IMR-90 (cell line): Measurements from ENCODE around the gene ZNF407. TPM values are rescaled to one million over a fixed set of nuclear protein-coding genes. Genes with fewer than 3 reads are reported as not detected.

Experiments
- ATAC-seq: fragments of 200-7000 bp; cut with Tn5 transposase; 2 replicates; pipeline ENCODE4 v1.9.1; 2020; ENCODE audit warnings: low read depth, mild to moderate bottlenecking, moderate library complexity
- BruUV-seq: library from RNA; stranded (reverse); fragments of 400-500 nt; replicated peaks from 2 replicates; lab custom pipeline; 2021; lab: Mats Ljungman, UMichigan
- CTCF ChIA-PET: fragments of 300-600 bp; formaldehyde crosslinking; extraction: SDS; loops from one replicate; lab custom pipeline; 2021; ENCODE audit warnings: antibody characterized with exemption; lab: Yijun Ruan, JAX
- POLR2A ChIA-PET: fragments of 300-600 bp; sonication (Branson Sonifier 250); formaldehyde crosslinking; loops from one replicate; lab custom pipeline; 2022; ENCODE audit warnings: antibody characterized with exemption; ENCODE audit not compliant: unreplicated experiment; lab: Charles Lee
- DNase-seq: peaks from one replicate; pipeline ENCODE4 v3.0.0; 2013
- H2AFZ ChIP-seq: replicated peaks from 2 replicates; pipeline ENCODE3; 2013; ENCODE audit warnings: low read length, mild to moderate bottlenecking; ENCODE audit not compliant: poor library complexity
- H2AK5ac ChIP-seq: 2 replicates; pipeline ENCODE4 v1.6.1; 2013; ENCODE audit warnings: low read depth, low read length, inconsistent platforms
- H2AK9ac ChIP-seq: replicated peaks from 2 replicates; pipeline ENCODE3; 2013; ENCODE audit warnings: mild to moderate bottlenecking, low read depth, low read length, moderate library complexity; ENCODE audit not compliant: poor library complexity
- H2BK120ac ChIP-seq: 2 replicates; pipeline ENCODE4 v1.6.1; 2013; ENCODE audit warnings: low read depth, low read length, inconsistent platforms
- H2BK15ac ChIP-seq: 3 replicates; pipeline ENCODE4 v1.6.1; 2013; ENCODE audit warnings: low read depth, low read length, inconsistent platforms
- H2BK20ac ChIP-seq: 2 replicates; pipeline ENCODE4 v1.6.1; 2013; ENCODE audit warnings: low read depth, mild to moderate bottlenecking, inconsistent platforms, low read length, moderate library complexity
- H2BK5ac ChIP-seq: 2 replicates; pipeline ENCODE4 v1.6.1; 2013; ENCODE audit warnings: mild to moderate bottlenecking, low read depth, low read length, inconsistent platforms; ENCODE audit not compliant: poor library complexity, severe bottlenecking
- H3K14ac ChIP-seq: replicated peaks from 2 replicates; pipeline ENCODE4 v1.6.1; 2013; ENCODE audit warnings: low read depth, low read length, inconsistent platforms
- H3K18ac ChIP-seq: 2 replicates; pipeline ENCODE4 v1.6.1; 2013; ENCODE audit warnings: low read depth, low read length, control low read depth
- H3K23ac ChIP-seq: 2 replicates; pipeline ENCODE4 v1.6.1; 2013; ENCODE audit warnings: low read depth, low read length, inconsistent platforms
- H3K27ac ChIP-seq: 2 replicates; pipeline ENCODE4 v1.5.1; 2013; ENCODE audit warnings: mild to moderate bottlenecking, control low read depth, low read length; ENCODE audit not compliant: insufficient read depth
- H3K27me3 ChIP-seq: 2 replicates; pipeline ENCODE4 v1.6.1; 2013; ENCODE audit warnings: low read length; ENCODE audit not compliant: control insufficient read depth, insufficient read depth
- H3K36me3 ChIP-seq: 2 replicates; pipeline ENCODE4 v1.6.1; 2013; ENCODE audit warnings: low read length, mixed read lengths; ENCODE audit not compliant: control insufficient read depth, insufficient read depth
- H3K4ac ChIP-seq: 2 replicates; pipeline ENCODE4 v1.6.1; 2013; ENCODE audit warnings: low read depth, low read length, inconsistent platforms
- H3K4me1 ChIP-seq: 2 replicates; pipeline ENCODE4 v1.6.1; 2013; ENCODE audit warnings: low read length, mixed read lengths; ENCODE audit not compliant: control insufficient read depth, insufficient read depth
- H3K4me2 ChIP-seq: 2 replicates; pipeline ENCODE4 v1.6.1; 2013; ENCODE audit warnings: low read depth, mild to moderate bottlenecking, control low read depth, low read length, moderate library complexity
- H3K4me3 ChIP-seq: 2 replicates; pipeline ENCODE4 v1.5.1; 2013; ENCODE audit warnings: low read depth, mild to moderate bottlenecking, control low read depth, low read length, moderate library complexity; ENCODE audit not compliant: insufficient read depth
- H3K56ac ChIP-seq: 2 replicates; pipeline ENCODE4 v1.6.1; 2013; ENCODE audit warnings: low read length, inconsistent platforms; ENCODE audit not compliant: insufficient read depth; ENCODE audit errors: extremely low read depth
- H3K79me1 ChIP-seq, 2 experiments: 2 replicates each; pipeline ENCODE4 v1.6.1; 2013; ENCODE audit warnings: low read length in 2 of 2, inconsistent platforms in 1 of 2, low read depth in 1 of 2
- H3K9ac ChIP-seq: 2 replicates; pipeline ENCODE4 v1.6.1; 2013; ENCODE audit warnings: low read depth, low read length, control low read depth
- H3K9me1 ChIP-seq: 2 replicates; pipeline ENCODE4 v1.6.1; 2013; ENCODE audit warnings: low read length, inconsistent platforms; ENCODE audit not compliant: insufficient read depth
- H3K9me3 ChIP-seq: 2 replicates; pipeline ENCODE4 v1.6.1; 2013; ENCODE audit warnings: low read length; ENCODE audit not compliant: control insufficient read depth, insufficient read depth
- H4K20me1 ChIP-seq: 2 replicates; pipeline ENCODE4 v1.6.1; 2013; ENCODE audit warnings: low read length, inconsistent platforms; ENCODE audit not compliant: insufficient read depth
- H4K5ac ChIP-seq: 2 replicates; pipeline ENCODE4 v1.6.1; 2013; ENCODE audit warnings: mild to moderate bottlenecking, low read depth, low read length, control low read depth
- H4K8ac ChIP-seq, 2 experiments: 2 replicates each; pipeline ENCODE4 v1.6.1; 2013; ENCODE audit warnings: low read depth in 2 of 2, low read length in 2 of 2, control low read depth in 1 of 2, inconsistent platforms in 1 of 2
- H4K91ac ChIP-seq: 2 replicates; pipeline ENCODE4 v1.6.1; 2013; ENCODE audit warnings: low read depth, low read length, inconsistent platforms; ENCODE audit not compliant: insufficient read depth
- CTCF ChIP-seq: conservative IDR thresholded peaks from 2 replicates; pipeline ENCODE4 v1.5.1; 2012; ENCODE audit warnings: mild to moderate bottlenecking, low read depth, low read length, improper control_type of control experiment
- MXI1 ChIP-seq: IDR thresholded peaks from 2 replicates; pipeline ENCODE4 v1.6.1; 2012; ENCODE audit warnings: low read depth, mild to moderate bottlenecking, low read length, moderate library complexity, borderline replicate concordance
- RAD21 ChIP-seq: IDR thresholded peaks from 2 replicates; pipeline ENCODE4 v1.6.1; 2012; ENCODE audit warnings: low read length, improper control_type of control experiment
- SMC3 ChIP-seq: fragments of 150-350 bp; IDR thresholded peaks from 2 replicates; pipeline ENCODE4 v1.6.1; 2016; ENCODE audit warnings: low read depth, mild to moderate bottlenecking, antibody characterized with exemption, low read length, moderate library complexity
- WGBS, 2 experiments: methylation state at CpG; one replicate each; pipeline versions ENCODE4 v1.1.5 to v1.1.7; 2013; ENCODE audit warnings: missing lambda C conversion rate in 2 of 2; ENCODE audit not compliant: insufficient read length in 1 of 2; ENCODE audit errors: extremely low coverage in 2 of 2; 5-methylcytosine and 5-hydroxymethylcytosine counted together
- dilution Hi-C: fragments of 300-500 bp; cut with HindIII; formaldehyde crosslinking; loops from one replicate; pipeline ENCODE4 v1.14.3; 2018; ENCODE audit warnings: low sequenced_read_pairs; ENCODE audit not compliant: unreplicated experiment
- in situ Hi-C: fragments of 300-500 bp; cut with MboI; formaldehyde crosslinking; loops from 3 replicates; pipeline ENCODE4 v1.14.3; 2019; ENCODE audit warnings: low sequenced_read_pairs, inconsistent platforms, mixed read lengths
- intact Hi-C: fragments of 100-400 bp; cut with micrococcal nuclease; formaldehyde crosslinking; loops from 2 replicates; pipeline ENCODE4 v1.10.0; 2022
- polyA plus RNA-seq, 3 experiments: library from polyadenylated mRNA; depleted of rRNA; stranded (reverse); fragments of >200 nt; gene quantifications; 2 replicates each; pipeline ENCODE4 v1.2.3, GENCODE V29; 2012; ENCODE audit warnings: low replicate concordance in 1 of 3
- total RNA-seq: library from RNA; depleted of rRNA; stranded (reverse); fragments of >200 nt; gene quantifications from 2 replicates; pipeline ENCODE4 v1.2.3, GENCODE V29; 2012

The ZNF407 gene
- total and polyA plus RNA-seq, 2 of the 4 experiments (the other 2 are of a cell fraction) = 3.1 to 20.1 TPM

GRCh38 chr18:74654638-74655037 lies 57.0 kb downstream of the ZNF407 start:
- Histone ChIP-seq H4K5ac (no peak overlapping the region), H4K8ac (no peak overlapping the region), H3K4ac (no peak overlapping the region), H2BK15ac (no peak overlapping the region), H3K4me2 (no peak overlapping the region), H3K9ac (no peak overlapping the region), H2BK120ac (no peak overlapping the region), H3K27me3 (no peaks in the 10 kb centered on the region), H3K27ac (no peak overlapping the region), H3K56ac (no peak overlapping the region), H3K9me1 (0 out of 2 replicates have a peak, but pooled peaks cover 3% of the 10 kb centered on the region), H2AK5ac (no peak overlapping the region), H4K91ac (no peak overlapping the region), H2BK20ac (no peak overlapping the region), H2AK9ac (no peak overlapping the region), H3K9me3 (no peaks in the 10 kb centered on the region), H3K18ac (no peak overlapping the region), H2BK5ac (no peak overlapping the region), H4K20me1 (no peaks in the 10 kb centered on the region), H3K23ac (no peak overlapping the region), H3K4me1 (peaks cover 2% of the 10 kb centered on the region; the same call in 1 of the 2 replicates), H3K14ac (no peak overlapping the region), H3K4me3 (no peak overlapping the region), H3K36me3 (no peaks in the 10 kb centered on the region), H2AFZ (no peak overlapping the region), H3K79me1 (peaks cover 0 to 3% of the 10 kb centered on the region in 2 experiments; a peak in 1 of 4 replicates)
- no CpG with 5 or more reads among the region's 2 CpGs for WGBS, 2 experiments
- ChIA-PET POLR2A (interaction anchor here (0.6 kb wide), 1 partner anchor 1164 kb away, joined by 4 read pairs; no protein-coding TSS in a partner anchor), CTCF (no interaction called here)
- dilution Hi-C loops (no loop called here), intact Hi-C loops (loop anchor here (2.0 to 10.0 kb wide), 3 partner anchors 386 to 1073 kb away; no protein-coding TSS in a partner anchor), in situ Hi-C loops (loop anchor here (5.0 to 25.0 kb wide), 3 partner anchors 543 to 1608 kb away; no protein-coding TSS in a partner anchor)
- peak; percentile 73 for ATAC-seq
- TF ChIP-seq SMC3 (peak; percentile 53), RAD21 (peak; percentile 70), CTCF (peak; percentile 60), MXI1 (no peak)
- no TSS peak for BruUV-seq
- peak; percentile 66 for DNase-seq
